WI38 (cell line): Measurements from ENCODE around the gene MAN1C1.

Experiments used
- H3K4me3 ChIP-seq: 2 replicates; pipeline ENCODE4 v1.5.1; 2011; ENCODE audit warnings: low read depth, mild to moderate bottlenecking, control low read depth, low read length
- TF ChIP-seq, protein P1 (sequence below): IDR thresholded peaks from 2 replicates; pipeline ENCODE4 v1.5.1; 2012; ENCODE audit warnings: low read depth, mild to moderate bottlenecking, control low read depth, low read length

MAN1C1 gene

DNA sequence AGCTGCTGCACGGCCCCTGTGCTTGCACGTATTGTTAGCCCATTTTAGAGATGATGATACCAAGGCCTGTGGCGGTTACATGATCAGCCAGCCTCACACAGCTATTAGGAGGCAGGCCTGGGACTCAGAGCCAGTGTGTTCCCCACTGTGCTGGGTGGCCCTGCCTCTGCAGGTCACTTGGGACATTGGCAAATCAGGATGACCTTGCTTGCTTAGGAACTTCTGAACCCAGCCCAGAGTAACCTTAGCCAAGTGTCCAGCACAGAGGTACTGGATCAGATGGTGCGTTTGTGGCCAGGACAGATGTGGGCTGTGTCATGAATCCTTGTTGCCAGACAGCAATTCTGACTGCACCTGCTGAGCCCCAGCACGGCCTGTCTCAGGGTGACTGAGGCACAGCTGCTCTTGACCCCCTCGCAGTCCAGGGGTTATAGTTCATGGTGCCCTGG is 45.0 kb upstream of the MAN1C1 start:
- H3K4me3 ChIP-seq, result no peak overlapping the region
- TF ChIP-seq, protein P1, sequence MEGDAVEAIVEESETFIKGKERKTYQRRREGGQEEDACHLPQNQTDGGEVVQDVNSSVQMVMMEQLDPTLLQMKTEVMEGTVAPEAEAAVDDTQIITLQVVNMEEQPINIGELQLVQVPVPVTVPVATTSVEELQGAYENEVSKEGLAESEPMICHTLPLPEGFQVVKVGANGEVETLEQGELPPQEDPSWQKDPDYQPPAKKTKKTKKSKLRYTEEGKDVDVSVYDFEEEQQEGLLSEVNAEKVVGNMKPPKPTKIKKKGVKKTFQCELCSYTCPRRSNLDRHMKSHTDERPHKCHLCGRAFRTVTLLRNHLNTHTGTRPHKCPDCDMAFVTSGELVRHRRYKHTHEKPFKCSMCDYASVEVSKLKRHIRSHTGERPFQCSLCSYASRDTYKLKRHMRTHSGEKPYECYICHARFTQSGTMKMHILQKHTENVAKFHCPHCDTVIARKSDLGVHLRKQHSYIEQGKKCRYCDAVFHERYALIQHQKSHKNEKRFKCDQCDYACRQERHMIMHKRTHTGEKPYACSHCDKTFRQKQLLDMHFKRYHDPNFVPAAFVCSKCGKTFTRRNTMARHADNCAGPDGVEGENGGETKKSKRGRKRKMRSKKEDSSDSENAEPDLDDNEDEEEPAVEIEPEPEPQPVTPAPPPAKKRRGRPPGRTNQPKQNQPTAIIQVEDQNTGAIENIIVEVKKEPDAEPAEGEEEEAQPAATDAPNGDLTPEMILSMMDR, result no peak

DNA sequence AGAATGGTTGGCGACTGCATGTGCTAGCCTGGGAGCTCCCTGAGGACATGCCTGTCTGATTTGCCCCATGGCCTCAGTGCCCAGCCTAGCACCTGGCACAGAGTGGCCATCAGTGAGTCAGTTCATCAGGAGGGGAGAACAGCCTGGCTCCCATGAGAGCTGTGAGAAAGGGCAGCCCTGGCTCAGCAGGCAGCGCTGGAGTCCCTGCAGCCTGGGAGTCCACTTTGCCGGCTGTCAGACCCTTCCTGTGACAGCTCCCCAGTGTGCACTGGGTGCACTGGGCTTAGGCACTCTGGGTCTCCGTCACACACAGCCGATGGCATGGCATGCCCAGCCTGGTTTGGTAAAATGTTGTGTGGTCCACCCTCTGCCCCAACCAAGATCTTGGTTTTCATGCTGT is 44.5 kb upstream of the MAN1C1 start:
- no peak overlapping the region for H3K4me3 ChIP-seq
- TF ChIP-seq, protein P1, result no peak

DNA sequence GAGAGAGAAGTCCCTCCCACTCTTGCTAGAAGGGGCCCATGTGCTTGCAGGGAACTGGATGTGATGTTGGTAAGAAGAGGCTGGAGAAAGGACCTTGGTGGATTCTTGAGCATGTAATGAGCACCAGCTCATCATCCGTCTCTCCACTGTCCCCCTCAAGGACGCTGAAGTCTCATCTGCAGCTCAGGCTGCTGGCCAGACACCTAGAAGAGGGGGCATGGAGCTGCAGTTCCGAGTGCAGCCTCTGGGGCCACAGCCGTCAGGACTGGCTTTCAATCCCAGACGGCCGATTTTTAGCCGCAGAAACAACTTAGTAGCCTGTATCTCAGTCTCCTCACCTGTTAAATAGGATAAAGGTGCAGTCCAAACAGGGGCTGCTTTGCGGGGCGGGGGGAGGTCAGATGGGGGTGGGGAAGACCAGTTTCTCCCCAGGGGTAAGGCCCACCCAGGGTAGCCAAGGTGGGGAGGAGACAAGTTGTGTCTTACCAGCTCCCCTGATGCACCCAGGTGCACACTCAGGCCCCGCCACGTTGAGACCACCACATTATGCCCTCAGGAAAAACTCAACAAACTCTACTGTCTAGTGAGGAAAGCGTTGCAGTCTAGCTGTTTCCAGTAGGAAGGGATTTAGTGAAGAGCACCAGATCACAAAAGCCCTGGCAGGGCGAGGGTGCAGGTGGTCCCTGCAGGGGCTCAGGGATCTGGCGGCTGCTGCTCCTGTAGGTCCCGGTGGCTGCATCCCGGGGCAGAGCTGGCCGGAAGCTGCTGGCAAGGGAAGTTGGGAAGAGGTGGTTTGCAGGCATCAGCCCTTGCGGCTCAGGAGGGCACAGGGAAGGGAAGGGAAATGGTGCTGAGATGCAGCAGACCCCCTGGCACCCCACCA is 43.6 kb upstream of the MAN1C1 start:
- TF ChIP-seq, protein P1, result peak; percentile 88
- no peak overlapping the region for H3K4me3 ChIP-seq

- H3K4me3 ChIP-seq, result no peak overlapping the region
- TF ChIP-seq, protein P1, result no peak
Measured at GRCh38 chr1:25573591-25573930, 43.0 kb upstream of the MAN1C1 start.

GRCh38 chr1:25573961-25574360 is 42.6 kb upstream of the MAN1C1 start:
- no peak overlapping the region for H3K4me3 ChIP-seq
- TF ChIP-seq, protein P1, result no peak

- TF ChIP-seq, protein P1, result no peak
Measured at GRCh38 chr1:25575191-25575590, 41.4 kb upstream of the MAN1C1 start.

DNA sequence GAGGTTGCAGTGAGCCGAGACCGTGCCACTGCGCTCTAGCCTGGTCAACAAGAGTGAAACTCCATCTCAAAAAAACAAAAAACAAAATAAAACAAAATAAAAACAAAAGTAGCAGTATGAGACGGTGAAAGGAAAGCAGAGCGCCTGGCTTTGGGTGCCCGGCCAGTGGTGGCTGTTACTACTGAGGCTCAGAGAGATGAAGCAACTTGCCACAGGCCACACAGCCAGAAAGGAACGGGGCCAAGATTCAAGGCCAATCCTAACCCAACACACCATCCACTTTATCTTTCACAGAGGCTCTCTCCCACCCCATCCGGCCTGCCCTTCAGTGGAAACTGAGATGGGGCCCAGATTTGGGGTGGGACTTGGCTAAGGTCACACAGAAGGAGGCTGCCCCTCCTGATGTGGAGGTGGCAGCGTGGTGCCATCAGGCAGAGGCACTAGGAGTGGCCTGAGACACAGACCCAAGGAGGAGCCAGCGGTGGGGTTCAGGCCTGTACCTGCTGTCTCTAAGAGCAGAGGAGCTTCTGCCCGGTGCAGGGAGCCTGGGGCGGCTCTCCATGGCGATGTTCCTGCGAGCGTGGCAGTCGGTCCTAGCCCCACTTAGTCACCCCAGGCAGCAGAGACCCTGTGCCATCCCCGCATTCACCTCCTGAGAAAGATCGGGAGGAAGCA is 40.0 kb upstream of the MAN1C1 start:
- no peak overlapping the region for H3K4me3 ChIP-seq
- TF ChIP-seq, protein P1, result no peak

More at GRCh38 chr1:25575191-25575590, 41.4 kb upstream of the MAN1C1 start:
- no peak overlapping the region for H3K4me3 ChIP-seq
